Measurements from ENCODE around the gene FAM131C. TPM values are rescaled to one million over a fixed set of nuclear protein-coding genes. Genes with fewer than 3 reads are reported as not detected.
"Not testable (repeated sequence)": the region's sequence is repeated elsewhere in the genome, so short reads cannot be mapped to it uniquely, and the experiment has no call there.

FAM131C gene
- total RNA-seq, 1 experiment from 2014 or later: 0.45 TPM

DNA sequence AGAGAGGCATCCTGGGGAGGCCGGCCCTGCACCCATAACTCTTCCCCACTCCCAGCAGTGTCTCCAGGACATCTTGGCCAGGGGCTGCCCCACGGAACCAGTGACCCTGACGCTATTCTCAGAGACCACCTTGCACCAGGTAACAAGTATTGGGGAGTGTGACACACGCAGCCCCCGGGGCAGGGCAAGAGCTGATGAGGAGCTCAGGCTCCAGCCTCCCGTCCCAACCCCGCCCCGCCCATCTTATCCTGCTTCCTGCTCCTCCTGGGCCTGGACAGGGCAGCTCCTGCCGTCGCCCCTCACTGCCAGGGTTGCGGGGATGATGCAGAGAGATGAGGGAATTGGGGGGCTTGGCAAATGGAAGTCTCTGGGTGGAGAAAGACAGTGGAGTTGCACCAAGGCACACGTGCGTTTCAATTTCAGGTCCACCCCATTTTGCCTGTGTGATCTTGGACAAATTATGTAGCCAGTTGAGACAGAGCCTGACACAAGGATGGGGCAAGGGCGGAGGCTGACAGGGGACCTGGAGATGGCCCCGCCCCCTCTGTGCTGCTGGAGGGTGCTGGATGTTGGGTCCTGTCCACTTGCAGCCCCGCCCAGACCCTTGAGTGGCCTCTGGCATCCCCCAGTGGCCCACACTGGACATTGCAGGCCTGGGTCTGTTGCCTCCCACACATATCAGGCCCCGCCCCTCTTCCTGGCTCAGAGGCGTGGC is 40.9 kb downstream of the FAM131C start:
- Histone ChIP-seq H3K36me3 (replicated peaks; ENCODE audit: control insufficient read depth, insufficient read depth, low read length) (no peaks in the 10 kb centered on the region), H3K27me3 (ENCODE audit: control insufficient read depth, insufficient read depth, low read length) (no peaks in the 10 kb centered on the region), H3K4me3 (ENCODE audit: insufficient read depth, low read depth, low read length) (no peak overlapping the region)
- peak; percentile 99 for DNase-seq

DNA sequence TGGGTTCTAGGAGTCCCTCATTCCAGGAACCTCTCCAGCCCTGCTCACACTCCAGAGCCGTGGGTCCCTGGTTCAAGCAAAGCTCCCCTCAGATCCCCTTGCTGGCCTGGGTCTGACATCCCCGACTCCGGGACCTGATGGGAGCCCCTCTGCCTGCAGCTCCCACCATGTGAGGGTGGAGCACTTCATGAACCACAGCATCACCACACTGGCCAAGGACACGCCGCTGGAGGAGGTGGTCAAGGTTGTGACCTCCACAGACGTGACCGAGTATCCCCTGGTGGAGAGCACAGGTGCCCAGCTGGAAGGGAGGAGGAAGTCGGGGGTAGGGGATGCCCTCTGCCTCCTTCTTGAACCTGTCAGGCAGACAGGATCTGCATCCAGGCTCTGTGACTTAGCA is 41.9 kb downstream of the FAM131C start:
- H3K36me3 ChIP-seq (replicated peaks; ENCODE audit: control insufficient read depth, insufficient read depth, low read length): no peaks in the 10 kb centered on the region
- H3K4me3 ChIP-seq (ENCODE audit: insufficient read depth, low read depth, low read length): no peak overlapping the region
- no peaks in the 10 kb centered on the region for H3K27me3 ChIP-seq (ENCODE audit: control insufficient read depth, insufficient read depth, low read length)
- DNase-seq: no peak

DNA sequence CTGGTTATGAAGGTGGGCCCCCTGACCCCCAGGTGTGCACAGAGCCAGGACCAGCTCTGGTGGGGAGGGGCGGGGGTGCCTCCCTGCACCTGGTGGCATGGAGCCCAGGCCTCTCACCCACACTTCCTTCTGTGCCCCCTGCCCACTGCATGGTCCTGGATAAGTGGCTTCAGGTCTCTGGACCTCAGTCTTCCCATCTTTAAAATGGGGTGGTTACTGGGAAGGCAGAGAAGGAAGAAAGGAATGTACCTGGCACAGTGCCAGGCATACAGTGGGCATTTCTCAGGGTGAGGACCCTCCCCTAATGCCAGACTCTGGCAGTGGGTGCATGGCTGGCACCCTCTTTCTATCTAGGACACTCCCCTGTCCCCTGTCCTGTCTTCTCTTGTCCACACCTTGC is 44.2 kb downstream of the FAM131C start:
- no peak overlapping the region for H3K4me3 ChIP-seq (ENCODE audit: insufficient read depth, low read depth, low read length)

DNA sequence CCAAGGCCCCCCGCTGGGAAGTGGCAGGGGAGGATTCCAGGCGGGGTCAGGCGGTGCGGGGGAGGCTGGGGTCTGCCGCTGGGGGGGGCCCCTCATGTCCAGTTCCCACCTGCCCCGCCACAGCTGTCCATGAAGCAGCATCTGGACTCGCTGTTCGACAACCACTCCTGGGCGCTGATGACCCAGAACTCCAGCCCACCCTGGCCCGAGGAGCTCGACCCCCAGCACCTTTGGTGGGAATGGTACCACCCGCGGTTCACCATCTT is 44.5 kb downstream of the FAM131C start:
- H3K36me3 ChIP-seq (replicated peaks; ENCODE audit: control insufficient read depth, insufficient read depth, low read length); DNase-seq; H3K4me3 ChIP-seq (ENCODE audit: insufficient read depth, low read depth, low read length); H3K27me3 ChIP-seq (ENCODE audit: control insufficient read depth, insufficient read depth, low read length): not testable (repeated sequence)

More for the DNA sequence above, 44.2 kb downstream of the FAM131C start:
- Histone ChIP-seq H3K36me3 (replicated peaks; ENCODE audit: control insufficient read depth, insufficient read depth, low read length) (no peaks in the 10 kb centered on the region), H3K27me3 (ENCODE audit: control insufficient read depth, insufficient read depth, low read length) (no peaks in the 10 kb centered on the region; the same call in 1 of the 2 replicates)
- DNase-seq: no peak

DNA sequence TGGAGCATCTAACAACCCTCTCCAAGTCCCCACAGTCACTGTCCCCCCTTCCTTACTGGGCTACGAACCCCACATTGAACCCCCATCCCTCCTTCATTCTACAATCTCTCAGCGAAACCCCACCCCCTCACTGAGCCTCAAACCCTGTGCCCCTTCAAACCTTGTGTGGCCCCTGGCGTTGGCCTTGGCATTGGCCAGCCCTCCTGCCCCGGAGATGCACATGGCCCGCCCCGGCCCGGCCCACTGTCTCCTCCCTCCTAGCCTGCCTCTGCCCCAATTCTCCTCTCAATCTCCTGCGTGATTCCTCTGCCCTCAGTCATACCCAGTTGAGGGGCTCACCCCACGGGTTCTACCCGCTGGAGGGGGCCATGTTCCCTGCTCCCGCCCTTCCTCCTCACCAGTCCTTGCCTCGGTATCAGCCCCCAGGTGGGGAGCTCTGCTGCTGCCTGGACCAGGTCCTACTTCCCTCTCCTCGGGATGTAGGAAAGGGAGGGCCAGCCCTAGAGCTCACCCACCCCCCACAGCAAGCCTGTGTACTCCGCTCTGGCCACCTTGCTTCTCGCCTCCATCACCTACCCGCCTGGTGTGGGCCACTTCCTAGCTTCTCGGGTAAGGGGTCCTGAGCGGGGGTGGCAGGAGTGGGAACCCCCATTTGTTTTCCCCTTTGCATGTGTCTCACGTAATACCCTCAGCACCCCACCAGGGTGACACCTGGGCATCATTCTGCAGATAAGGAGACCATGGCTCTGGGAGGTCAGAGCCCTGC is 45.0 kb downstream of the FAM131C start:
- H3K27me3 ChIP-seq (ENCODE audit: control insufficient read depth, insufficient read depth, low read length): peaks cover under 1% of the 10 kb centered on the region; the same call in 1 of the 2 replicates
- no peaks in the 10 kb centered on the region for H3K36me3 ChIP-seq (replicated peaks; ENCODE audit: control insufficient read depth, insufficient read depth, low read length)
- H3K4me3 ChIP-seq (ENCODE audit: insufficient read depth, low read depth, low read length): no peak overlapping the region
- peak; percentile 66 for DNase-seq

DNA sequence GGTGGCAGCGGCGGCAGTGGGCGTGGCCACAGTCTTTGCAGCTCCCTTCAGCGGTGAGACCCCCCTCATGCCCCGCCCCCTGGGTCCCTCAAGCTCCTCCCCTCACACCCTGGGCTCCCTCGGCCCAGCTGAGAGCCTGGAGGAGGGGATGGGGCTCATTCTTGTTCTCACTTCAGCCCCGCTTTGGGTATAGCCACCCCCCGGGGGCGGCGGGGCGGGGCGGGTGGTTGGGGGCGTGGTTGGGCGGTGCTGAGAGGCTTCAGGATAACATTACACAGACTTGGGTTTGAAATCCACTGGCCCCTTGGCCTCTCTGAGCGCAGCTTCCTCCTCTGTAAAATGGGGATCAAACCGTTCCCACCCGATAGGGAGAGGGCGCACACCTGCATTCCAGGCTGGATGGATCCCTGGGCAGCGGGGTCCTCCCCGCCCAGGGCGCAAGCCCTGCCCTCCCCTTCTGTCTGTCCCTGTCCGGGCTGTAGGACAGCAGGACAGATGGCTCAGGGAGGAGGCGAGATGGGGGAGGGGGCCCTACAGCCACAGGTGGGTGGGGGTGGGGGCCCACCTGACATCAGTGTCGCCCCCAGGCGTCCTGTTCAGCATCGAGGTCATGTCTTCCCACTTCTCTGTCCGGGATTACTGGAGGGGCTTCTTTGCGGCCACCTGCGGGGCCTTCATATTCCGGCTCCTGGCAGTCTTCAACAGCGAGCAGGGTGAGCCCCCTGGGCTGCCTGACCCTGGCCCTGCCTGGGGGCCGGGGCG is 46.5 kb downstream of the FAM131C start:
- H3K4me3 ChIP-seq (ENCODE audit: insufficient read depth, low read depth, low read length): peak overlapping the region; percentile 36
- H3K27me3 ChIP-seq (ENCODE audit: control insufficient read depth, insufficient read depth, low read length): peaks cover 4% of the 10 kb centered on the region; the same call in 1 of the 2 replicates
- H3K36me3 ChIP-seq (replicated peaks; ENCODE audit: control insufficient read depth, insufficient read depth, low read length): no peaks in the 10 kb centered on the region
- peak; percentile 98 for DNase-seq

DNA sequence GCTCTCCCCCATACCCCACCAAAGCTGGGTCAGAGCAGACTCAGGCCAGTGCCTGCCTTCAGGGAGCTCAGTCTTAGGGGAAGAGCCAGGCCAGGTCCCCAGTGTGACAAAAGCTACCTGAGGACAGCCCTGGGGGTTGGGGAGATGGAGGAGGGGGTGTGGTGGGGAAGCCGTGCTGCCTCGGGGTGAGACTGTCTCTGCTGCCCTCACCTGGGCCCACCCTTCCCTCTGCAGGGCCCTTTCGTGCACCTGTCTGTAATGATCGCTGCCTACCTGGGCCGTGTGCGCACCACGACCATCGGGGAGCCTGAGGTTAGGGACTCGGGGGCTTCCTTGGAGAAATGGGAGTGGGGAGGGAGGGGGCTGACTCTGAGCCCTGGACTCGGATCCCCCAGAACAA is 47.1 kb downstream of the FAM131C start:
- not testable (repeated sequence) for H3K36me3 ChIP-seq (replicated peaks; ENCODE audit: control insufficient read depth, insufficient read depth, low read length); H3K27me3 ChIP-seq (ENCODE audit: control insufficient read depth, insufficient read depth, low read length)
- H3K4me3 ChIP-seq (ENCODE audit: insufficient read depth, low read depth, low read length): peak overlapping the region; percentile 28
- DNase-seq: peak; percentile 84

DNA sequence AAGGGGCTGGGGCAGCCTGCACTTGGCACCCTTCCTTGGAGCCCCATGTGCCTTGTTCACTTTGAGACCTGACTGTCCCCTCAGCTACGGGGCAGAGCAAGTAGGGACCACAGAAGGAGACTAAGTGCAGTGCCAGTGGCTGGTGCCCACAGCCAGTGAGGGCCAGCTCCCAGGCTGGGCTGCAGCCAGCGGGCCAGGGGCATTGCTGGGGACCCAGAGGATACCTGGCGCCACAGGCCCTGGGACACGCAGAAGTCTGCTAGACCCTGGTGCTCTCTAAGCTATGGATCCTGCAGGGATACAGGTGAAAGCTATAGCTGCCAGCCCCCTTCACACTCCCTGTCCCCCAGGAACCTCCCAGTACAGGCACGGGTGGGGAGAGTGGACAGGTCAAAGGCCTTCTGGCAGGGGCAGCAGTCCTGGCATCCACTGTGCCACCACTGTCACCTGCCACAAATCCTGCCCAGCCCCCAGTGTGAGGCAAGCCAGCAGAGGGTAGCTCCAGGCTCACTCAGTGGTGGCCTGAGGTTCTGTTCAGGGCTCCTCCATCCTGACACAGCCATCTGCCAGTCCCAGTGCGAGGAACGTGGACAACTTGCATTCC is 50.3 kb downstream of the FAM131C start:
- Histone ChIP-seq H3K27me3 (ENCODE audit: control insufficient read depth, insufficient read depth, low read length) (peaks cover 4% of the 10 kb centered on the region; the same call in 1 of the 2 replicates), H3K4me3 (ENCODE audit: insufficient read depth, low read depth, low read length) (no peak overlapping the region), H3K36me3 (replicated peaks; ENCODE audit: control insufficient read depth, insufficient read depth, low read length) (no peaks in the 10 kb centered on the region)
- no peak for DNase-seq

DNA sequence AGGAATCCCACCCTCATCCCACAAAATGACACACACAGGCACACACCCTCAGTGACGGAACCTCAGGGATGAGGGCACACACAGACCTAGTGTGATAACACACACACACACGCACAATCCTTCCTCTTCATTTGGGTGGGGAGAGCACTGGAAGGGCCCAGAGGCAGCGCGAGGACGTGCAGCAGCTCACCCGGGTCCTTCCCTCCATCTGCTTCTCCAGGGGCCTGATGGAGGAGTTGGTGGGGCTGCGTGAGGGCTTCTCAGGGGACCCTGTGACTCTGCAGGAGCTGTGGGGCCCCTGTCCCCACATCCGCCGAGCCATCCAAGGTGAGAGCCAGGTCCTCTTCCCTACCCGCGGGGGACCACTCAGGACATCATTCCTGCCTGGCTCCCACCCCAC is 51.1 kb downstream of the FAM131C start:
- Histone ChIP-seq H3K36me3 (replicated peaks; ENCODE audit: control insufficient read depth, insufficient read depth, low read length) (no peaks in the 10 kb centered on the region), H3K27me3 (ENCODE audit: control insufficient read depth, insufficient read depth, low read length) (peaks cover 4% of the 10 kb centered on the region; the same call in 1 of the 2 replicates), H3K4me3 (ENCODE audit: insufficient read depth, low read depth, low read length) (no peak overlapping the region)
- DNase-seq: no peak

DNA sequence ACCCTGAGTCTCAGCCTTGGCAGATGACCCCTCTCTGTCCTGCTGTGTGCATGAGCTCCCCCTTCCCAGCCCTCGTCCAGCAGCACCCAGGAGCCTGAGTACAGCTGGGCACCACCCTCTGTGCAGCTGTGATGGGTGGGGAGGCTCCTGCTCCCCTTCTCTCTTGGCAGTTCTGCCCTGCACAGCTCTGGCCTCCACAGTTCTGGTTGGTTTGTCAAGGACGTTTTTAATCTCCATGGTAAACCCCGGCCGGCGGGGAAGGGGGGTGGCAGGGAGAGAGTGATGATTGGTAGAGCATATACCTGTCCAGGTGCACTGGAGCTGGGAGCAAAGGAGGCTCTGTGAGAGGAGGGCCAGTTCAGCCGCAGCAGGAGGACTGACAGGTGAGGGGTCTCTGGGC is 51.8 kb downstream of the FAM131C start, which contains the start of gene CLCNKA:
CLCNKA (plus strand) TSS at position 356 of the 400 bp plus-strand sequence. CDS start 584 bp downstream, outside the sequence.
- H3K27me3 ChIP-seq (ENCODE audit: control insufficient read depth, insufficient read depth, low read length): peaks cover 4% of the 10 kb centered on the region; the same call in 1 of the 2 replicates
- DNase-seq: no peak
- H3K4me3 ChIP-seq (ENCODE audit: insufficient read depth, low read depth, low read length): no peak within 1 kb of the TSS
- H3K36me3 ChIP-seq (replicated peaks; ENCODE audit: control insufficient read depth, insufficient read depth, low read length): no peaks in the 10 kb centered on the region

DNA sequence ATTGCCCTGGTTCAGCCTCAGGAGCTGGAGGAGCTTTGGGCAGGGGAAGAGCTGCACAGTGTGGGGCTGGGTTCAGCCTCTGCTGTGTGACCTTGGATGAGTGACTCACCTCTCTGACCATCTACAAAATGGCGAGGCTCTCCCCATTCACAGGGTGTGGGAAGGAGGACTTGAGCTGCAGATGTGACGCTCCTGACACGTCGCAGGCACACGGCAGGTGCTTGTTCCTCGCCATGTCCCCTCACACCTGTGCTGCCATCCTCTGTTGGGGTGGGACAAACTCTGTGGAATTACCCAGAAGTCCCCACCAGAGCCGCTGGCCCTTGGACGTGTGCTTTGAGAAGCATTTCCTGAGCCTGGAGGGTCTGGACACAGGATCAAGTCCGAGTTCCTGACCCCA is 52.6 kb downstream of the FAM131C start:
- H3K36me3 ChIP-seq (replicated peaks; ENCODE audit: control insufficient read depth, insufficient read depth, low read length); H3K4me3 ChIP-seq (ENCODE audit: insufficient read depth, low read depth, low read length); DNase-seq; H3K27me3 ChIP-seq (ENCODE audit: control insufficient read depth, insufficient read depth, low read length): not testable (repeated sequence)

DNA sequence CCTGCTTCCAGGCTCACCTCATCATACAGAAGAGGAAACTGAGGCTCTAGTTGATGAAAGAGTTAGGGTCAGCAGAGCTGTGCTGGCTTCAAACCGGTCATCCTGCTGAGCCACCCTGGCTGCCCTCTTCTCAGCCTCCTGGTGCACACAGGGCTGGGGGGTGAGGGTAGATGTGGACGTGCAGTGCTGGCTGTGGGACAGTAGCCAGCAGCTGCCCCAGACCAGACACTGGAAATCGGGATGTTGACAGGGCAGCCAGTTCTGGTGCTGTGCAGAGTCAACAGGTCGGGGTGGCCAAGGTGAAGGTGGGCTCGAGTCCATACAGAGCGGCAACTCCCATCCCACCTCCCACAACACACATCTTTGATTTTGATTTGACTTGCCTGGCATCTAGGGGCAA is 53.1 kb downstream of the FAM131C start:
- Histone ChIP-seq H3K27me3 (ENCODE audit: control insufficient read depth, insufficient read depth, low read length) (peaks cover 4% of the 10 kb centered on the region; the same call in 1 of the 2 replicates), H3K36me3 (replicated peaks; ENCODE audit: control insufficient read depth, insufficient read depth, low read length) (no peaks in the 10 kb centered on the region), H3K4me3 (ENCODE audit: insufficient read depth, low read depth, low read length) (no peak overlapping the region)
- DNase-seq: no peak

DNA sequence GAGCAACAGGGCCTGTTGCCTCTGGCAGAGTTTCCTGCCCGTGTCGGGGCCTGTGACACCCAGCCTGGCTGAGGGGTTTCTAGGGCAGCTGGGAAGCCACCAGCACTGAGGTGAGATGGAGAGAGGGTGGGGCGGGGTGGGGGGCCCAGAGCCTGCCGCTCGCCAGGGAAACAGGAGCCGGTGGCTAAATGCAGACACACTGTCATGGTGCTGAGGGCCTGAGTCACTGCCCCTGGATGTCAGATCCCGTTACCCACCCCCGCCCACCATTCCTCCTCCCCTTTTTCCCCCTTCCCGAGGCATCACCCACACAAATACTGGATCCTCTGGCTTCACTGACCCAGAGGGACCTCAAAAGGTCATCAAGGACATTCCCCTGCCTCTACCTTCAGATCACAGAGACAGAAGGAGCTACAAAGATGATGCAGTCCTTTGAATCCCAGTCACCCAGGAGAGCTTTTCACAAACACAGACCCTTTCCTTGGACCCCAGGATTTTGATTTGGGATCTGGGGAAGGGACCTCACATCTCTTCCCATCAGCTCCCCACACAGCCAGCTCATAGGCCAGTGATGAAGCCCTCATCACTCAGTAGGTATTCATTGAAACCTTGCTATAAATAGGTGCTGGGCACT is 53.7 kb downstream of the FAM131C start:
- H3K4me3 ChIP-seq (ENCODE audit: insufficient read depth, low read depth, low read length): no peak overlapping the region
- peak; percentile 61 for DNase-seq
- H3K27me3 ChIP-seq (ENCODE audit: control insufficient read depth, insufficient read depth, low read length): peaks cover 4% of the 10 kb centered on the region; the same call in 1 of the 2 replicates
- no peaks in the 10 kb centered on the region for H3K36me3 ChIP-seq (replicated peaks; ENCODE audit: control insufficient read depth, insufficient read depth, low read length)
